Right kidney (tissue), 1 donor: ENCODE results near the gene ELFN2.

Experiments
- DNase-seq: peaks from one replicate; pipeline ENCODE4 v3.0.0-alpha.2; 2016

ELFN2 gene

GRCh38 chr22:37354670-37355069 lies 72.6 kb downstream of the ELFN2 start:
- no peak for DNase-seq

- no peak for DNase-seq
These were observed 73.0 kb downstream of the ELFN2 start for GRCh38 chr22:37354261-37354660.

- no peak for DNase-seq
These were observed 73.4 kb downstream of the ELFN2 start for GRCh38 chr22:37353839-37354238.

GRCh38 chr22:37352481-37352880 lies 74.8 kb downstream of the ELFN2 start:
- no peak for DNase-seq

GRCh38 chr22:37351232-37351631 lies 76.0 kb downstream of the ELFN2 start:
- no peak for DNase-seq

GRCh38 chr22:37349043-37349814 lies 78.0 kb downstream of the ELFN2 start:
- no peak for DNase-seq

- DNase-seq: no peak
These were observed 80.8 kb downstream of the ELFN2 start for GRCh38 chr22:37346505-37346895.

- no peak for DNase-seq
These were observed 81.3 kb downstream of the ELFN2 start for GRCh38 chr22:37345863-37346504.

- DNase-seq: no peak
These were observed 82.4 kb downstream of the ELFN2 start for GRCh38 chr22:37344735-37345449.

GRCh38 chr22:37343863-37344734 lies 83.2 kb downstream of the ELFN2 start:
- no peak for DNase-seq

- DNase-seq: no peak
These were observed 83.9 kb downstream of the ELFN2 start for GRCh38 chr22:37343348-37343747.

GRCh38 chr22:37342065-37342464 lies 85.2 kb downstream of the ELFN2 start:
- DNase-seq: no peak

GRCh38 chr22:37340331-37341262 lies 86.7 kb downstream of the ELFN2 start:
- DNase-seq: no peak

GRCh38 chr22:37338539-37339246 lies 88.6 kb downstream of the ELFN2 start:
- DNase-seq: no peak

- no peak for DNase-seq
These were observed 89.9 kb downstream of the ELFN2 start for GRCh38 chr22:37337204-37337943.

GRCh38 chr22:37336579-37336978 lies 90.7 kb downstream of the ELFN2 start:
- no peak for DNase-seq

GRCh38 chr22:37335806-37336199 lies 91.5 kb downstream of the ELFN2 start:
- peak; percentile 32 for DNase-seq

GRCh38 chr22:37334859-37335805 lies 92.1 kb downstream of the ELFN2 start:
- DNase-seq: peak; percentile 35

GRCh38 chr22:37334461-37334858 lies 92.8 kb downstream of the ELFN2 start:
- DNase-seq: peak; percentile 33
